Activated CD4-positive, CD25-positive, alpha-beta regulatory T cell treated with anti-CD3 and anti-CD28 coated beads, Interleukin-2, amount 50 U/mL, for 24 hours (primary cell): ENCODE measurements around the gene RHOXF1.
"Not testable (repeated sequence)": the region's sequence is repeated elsewhere in the genome, so short reads cannot be mapped to it uniquely, and the experiment has no call there.

Source experiments
- ATAC-seq, 2 donors: fragments of 150-1000 bp; cut with Tn5 transposase; one replicate each; pipeline ENCODE4 v1.10.0; 2021; ENCODE audit warnings: mild to moderate bottlenecking in 1 of 2, moderate library complexity in 1 of 2

Gene RHOXF1

DNA sequence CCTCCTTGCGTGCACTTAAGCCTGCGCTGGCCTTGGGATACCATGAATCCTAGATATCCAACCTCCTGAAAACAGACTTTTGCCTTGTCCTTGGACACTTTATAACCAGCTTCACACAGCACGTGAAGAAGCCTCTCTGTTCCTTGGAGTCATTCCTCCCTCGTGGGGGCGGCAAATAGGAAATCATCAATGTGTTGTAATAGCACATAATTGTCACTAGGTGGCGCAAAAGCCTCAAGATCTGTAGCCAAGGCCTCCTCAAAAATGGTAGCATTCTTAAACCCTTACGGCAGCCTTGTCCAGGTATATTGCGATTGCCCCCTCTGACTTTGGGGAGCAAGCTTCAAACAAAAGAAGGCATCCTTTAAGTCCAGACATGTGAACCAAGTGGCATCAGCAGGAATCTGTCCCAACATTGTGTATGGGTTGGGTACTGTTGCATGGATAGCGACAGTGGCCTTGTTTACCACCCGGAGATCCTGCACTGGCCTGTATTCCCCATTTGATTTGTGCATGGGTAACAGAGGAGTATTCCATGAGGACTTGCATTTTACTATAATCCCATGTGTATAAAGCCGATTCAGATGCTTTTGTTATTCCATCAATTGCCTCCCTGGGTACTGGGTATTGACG lies 30.0 kb downstream of the RHOXF1 start:
- not testable (repeated sequence) for ATAC-seq

DNA sequence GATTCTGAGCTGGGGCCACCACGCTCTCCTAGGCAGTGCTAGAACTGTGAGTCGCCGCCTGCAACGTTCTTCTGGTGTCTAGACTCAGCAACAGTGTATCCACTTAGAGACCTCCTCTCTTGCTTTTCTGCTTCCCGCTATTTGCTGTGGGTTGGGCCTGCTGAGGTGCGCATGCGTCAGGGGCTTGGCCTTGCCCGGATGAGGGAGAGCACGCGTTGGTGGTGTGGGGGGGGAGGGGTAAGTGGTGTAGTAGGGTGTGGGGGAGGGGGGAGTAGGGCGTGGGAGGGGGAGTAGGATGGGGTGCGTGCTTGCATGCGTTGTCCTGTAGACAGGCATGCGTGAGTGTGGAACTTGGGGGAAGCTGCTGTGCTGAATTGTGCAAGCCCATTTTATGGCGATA lies 38.1 kb downstream of the RHOXF1 start, which contains the start of gene RHOXF2B:
Gene RHOXF2B, minus strand, starts transcription at position 101 of the 400 bp plus-strand sequence. CDS start 138 bp downstream, outside the sequence.
- not testable (repeated sequence) for ATAC-seq

- ATAC-seq: not testable (repeated sequence)
Measured at GRCh38 chrX:120066169-120066568, 49.5 kb downstream of the RHOXF1 start.
